ENCODE measurements around the gene TRIOBP.

TRIOBP gene

GRCh38 chr22:37762389-37762836, 65.6 kb downstream of the TRIOBP start:
- no peak overlapping the region for H3K4me3 ChIP-seq (replicated peaks; ENCODE audit: low read depth, low read length)
- DNase-seq (ENCODE audit: extremely low read depth, low read depth), result no peak
- no peak for TF ChIP-seq CTCF (IDR thresholded peaks at IDR 0.05; ENCODE audit: low read depth, low read length, missing control alignments)

- H3K4me3 ChIP-seq (replicated peaks; ENCODE audit: low read depth, low read length), result no peak overlapping the region
- DNase-seq (ENCODE audit: extremely low read depth, low read depth), result no peak
- no peak for TF ChIP-seq CTCF (IDR thresholded peaks at IDR 0.05; ENCODE audit: low read depth, low read length, missing control alignments)
Measured at GRCh38 chr22:37763012-37763411, 66.2 kb downstream of the TRIOBP start.

GRCh38 chr22:37763652-37764051, 66.8 kb downstream of the TRIOBP start:
- H3K4me3 ChIP-seq (replicated peaks; ENCODE audit: low read depth, low read length), result no peak overlapping the region
- DNase-seq (ENCODE audit: extremely low read depth, low read depth), result no peak
- TF ChIP-seq CTCF (IDR thresholded peaks at IDR 0.05; ENCODE audit: low read depth, low read length, missing control alignments), result no peak

GRCh38 chr22:37764622-37765021, 67.8 kb downstream of the TRIOBP start:
- TF ChIP-seq CTCF (IDR thresholded peaks at IDR 0.05; ENCODE audit: low read depth, low read length, missing control alignments), result no peak
- H3K4me3 ChIP-seq (replicated peaks; ENCODE audit: low read depth, low read length), result no peak overlapping the region
- no peak for DNase-seq (ENCODE audit: extremely low read depth, low read depth)

GRCh38 chr22:37765498-37765897, 68.7 kb downstream of the TRIOBP start:
- no peak for DNase-seq (ENCODE audit: extremely low read depth, low read depth)
- no peak overlapping the region for H3K4me3 ChIP-seq (replicated peaks; ENCODE audit: low read depth, low read length)
- no peak for TF ChIP-seq CTCF (IDR thresholded peaks at IDR 0.05; ENCODE audit: low read depth, low read length, missing control alignments)

GRCh38 chr22:37765953-37766576, 69.2 kb downstream of the TRIOBP start:
- TF ChIP-seq CTCF (IDR thresholded peaks at IDR 0.05; ENCODE audit: low read depth, low read length, missing control alignments), result no peak
- H3K4me3 ChIP-seq (replicated peaks; ENCODE audit: low read depth, low read length), result no peak overlapping the region
- DNase-seq (ENCODE audit: extremely low read depth, low read depth), result no peak

- no peak for DNase-seq (ENCODE audit: extremely low read depth, low read depth)
- TF ChIP-seq CTCF (IDR thresholded peaks at IDR 0.05; ENCODE audit: low read depth, low read length, missing control alignments), result peak; percentile 45
- no peak overlapping the region for H3K4me3 ChIP-seq (replicated peaks; ENCODE audit: low read depth, low read length)
Measured at GRCh38 chr22:37768273-37768672, 71.4 kb downstream of the TRIOBP start.

Data from HFF-Myc (cell line).